GM12878 (cell line): ENCODE data around the gene LIPA. TPM values are rescaled to one million over a fixed set of nuclear protein-coding genes. Genes with fewer than 3 reads are reported as not detected.

Source experiments
- DPF2 ChIP-seq: fragments of 450-650 bp; IDR thresholded peaks from 2 replicates; pipeline ENCODE4 v1.6.1; 2017; ENCODE audit warnings: mild to moderate bottlenecking
- IKZF1 ChIP-seq: fragments of 450-650 bp; conservative IDR thresholded peaks from 2 replicates; pipeline ENCODE4 v1.6.1; 2017; ENCODE audit warnings: antibody characterized with exemption, mild to moderate bottlenecking
- JUND ChIP-seq: IDR thresholded peaks from 2 replicates; pipeline ENCODE4 v1.6.1; 2012; ENCODE audit warnings: low read depth, mild to moderate bottlenecking, low read length, improper control_type of control experiment, moderate library complexity
- KDM1A ChIP-seq: fragments of 200-600 bp; sonication (generic); IDR thresholded peaks from 2 replicates; pipeline ENCODE4 v1.6.1; 2016; ENCODE audit warnings: borderline replicate concordance
- MTA3 ChIP-seq: IDR thresholded peaks from 2 replicates; pipeline ENCODE4 v1.6.1; 2012; ENCODE audit warnings: low read length, inconsistent platforms, borderline replicate concordance
- NR2C1 ChIP-seq: fragments of 450-650 bp; IDR thresholded peaks from 2 replicates; pipeline ENCODE4 v1.6.1; 2017; ENCODE audit warnings: antibody characterized with exemption, mild to moderate bottlenecking, moderate library complexity
- NR2C2 ChIP-seq: IDR thresholded peaks from 2 replicates; pipeline ENCODE4 v1.6.1; 2011; ENCODE audit warnings: borderline replicate concordance, low read depth; ENCODE audit not compliant: control insufficient read depth, insufficient read length
- POLR2AphosphoS2 ChIP-seq: IDR thresholded peaks from 2 replicates; pipeline ENCODE4 v1.6.1; 2011; ENCODE audit warnings: low read depth, mild to moderate bottlenecking, low read length, improper control_type of control experiment, moderate library complexity
- RAD21 ChIP-seq: IDR thresholded peaks from 2 replicates; pipeline ENCODE4 v1.6.1; 2011; ENCODE audit warnings: mild to moderate bottlenecking, low read depth, low read length, moderate library complexity; ENCODE audit not compliant: insufficient read depth
- SMARCA5 ChIP-seq: fragments of 450-650 bp; IDR thresholded peaks from 2 replicates; pipeline ENCODE4 v1.6.1; 2017; ENCODE audit warnings: mild to moderate bottlenecking
- SREBF1 ChIP-seq: IDR thresholded peaks from 2 replicates; pipeline ENCODE4 v1.6.1; 2012; ENCODE audit warnings: mild to moderate bottlenecking, low read length
- SRF ChIP-seq, 2 experiments: IDR thresholded peaks; 2 replicates each; pipeline ENCODE4 v1.6.1; 2011; ENCODE audit warnings: low read depth in 2 of 2, low read length in 2 of 2, mild to moderate bottlenecking in 1 of 2, moderate library complexity in 1 of 2
- STAT1 ChIP-seq: fragments of 450-650 bp; conservative IDR thresholded peaks from 2 replicates; pipeline ENCODE4 v1.6.1; 2014; ENCODE audit warnings: antibody characterized with exemption, mild to moderate bottlenecking
- STAT3 ChIP-seq: IDR thresholded peaks from 2 replicates; pipeline ENCODE4 v1.6.1; 2011; ENCODE audit warnings: low read depth, low read length, improper control_type of control experiment
- TAF1 ChIP-seq: IDR thresholded peaks from 2 replicates; pipeline ENCODE4 v1.6.1; 2011; ENCODE audit warnings: mild to moderate bottlenecking, low read depth, low read length, borderline replicate concordance
- TBL1XR1 ChIP-seq: IDR thresholded peaks from 2 replicates; pipeline ENCODE4 v1.6.1; 2012; ENCODE audit warnings: low read depth, low read length, improper control_type of control experiment
- TCF3 ChIP-seq: IDR thresholded peaks from 2 replicates; pipeline ENCODE4 v1.6.1; 2012; ENCODE audit warnings: low read depth, mild to moderate bottlenecking, low read length, borderline replicate concordance; ENCODE audit not compliant: insufficient read depth
- YY1 ChIP-seq: IDR thresholded peaks from 2 replicates; pipeline ENCODE4 v1.6.1; 2011; ENCODE audit warnings: low read depth, mild to moderate bottlenecking, low read length
- polyA plus RNA-seq, 11 experiments: library from polyadenylated mRNA; depleted of rRNA in 4 of 11; unstranded in 6 of 11; stranded (reverse) in 5 of 11; fragments of >200 nt; fragmentation: Nextera tagmentation in 4 of 11; fragmentation: Illumina TruSeq in 1 of 11; extraction: Ambion mirVana in 4 of 11; extraction: Trizol in 1 of 11; gene quantifications; 1 replicate in 1 of 11; 2 replicates in 10 of 11; pipeline versions ENCODE4 v1.2.1 to v1.2.3, GENCODE V29; 2011 to 2016; ENCODE audit warnings: inconsistent platforms in 2 of 11, missing spikeins in 2 of 11, low read depth in 1 of 11
- total RNA-seq, 4 experiments: library from RNA; depleted of rRNA in 3 of 4; stranded (reverse); fragments of >200 nt in 3 of 4; fragmentation: Illumina TruSeq in 1 of 4; extraction: Trizol in 1 of 4; gene quantifications; 2 replicates each; pipeline versions ENCODE4 v1.2.1 to v1.2.3, GENCODE V29; 2013 to 2021
- TF ChIP-seq, protein P1 (sequence below): fragments of 450-650 bp; IDR thresholded peaks from 2 replicates; pipeline ENCODE4 v1.6.1; 2017; ENCODE audit warnings: antibody characterized with exemption, mild to moderate bottlenecking, moderate library complexity
- TF ChIP-seq, protein P2 (sequence below): fragments of 450-650 bp; IDR thresholded peaks from 2 replicates; pipeline ENCODE4 v1.6.1; 2016; ENCODE audit warnings: mild to moderate bottlenecking, moderate library complexity, borderline replicate concordance
- TF ChIP-seq, protein P3 (sequence below): fragments of 150-350 bp; IDR thresholded peaks from 2 replicates; pipeline ENCODE4 v1.6.1; 2016; ENCODE audit warnings: low read depth, low read length

Gene LIPA
- total and polyA plus RNA-seq, 10 of the 15 experiments (the other 5 are each of a cell fraction or from before 2014, with no cell fraction given): 31.1 to 50.3 (median 39.5) TPM

DNA sequence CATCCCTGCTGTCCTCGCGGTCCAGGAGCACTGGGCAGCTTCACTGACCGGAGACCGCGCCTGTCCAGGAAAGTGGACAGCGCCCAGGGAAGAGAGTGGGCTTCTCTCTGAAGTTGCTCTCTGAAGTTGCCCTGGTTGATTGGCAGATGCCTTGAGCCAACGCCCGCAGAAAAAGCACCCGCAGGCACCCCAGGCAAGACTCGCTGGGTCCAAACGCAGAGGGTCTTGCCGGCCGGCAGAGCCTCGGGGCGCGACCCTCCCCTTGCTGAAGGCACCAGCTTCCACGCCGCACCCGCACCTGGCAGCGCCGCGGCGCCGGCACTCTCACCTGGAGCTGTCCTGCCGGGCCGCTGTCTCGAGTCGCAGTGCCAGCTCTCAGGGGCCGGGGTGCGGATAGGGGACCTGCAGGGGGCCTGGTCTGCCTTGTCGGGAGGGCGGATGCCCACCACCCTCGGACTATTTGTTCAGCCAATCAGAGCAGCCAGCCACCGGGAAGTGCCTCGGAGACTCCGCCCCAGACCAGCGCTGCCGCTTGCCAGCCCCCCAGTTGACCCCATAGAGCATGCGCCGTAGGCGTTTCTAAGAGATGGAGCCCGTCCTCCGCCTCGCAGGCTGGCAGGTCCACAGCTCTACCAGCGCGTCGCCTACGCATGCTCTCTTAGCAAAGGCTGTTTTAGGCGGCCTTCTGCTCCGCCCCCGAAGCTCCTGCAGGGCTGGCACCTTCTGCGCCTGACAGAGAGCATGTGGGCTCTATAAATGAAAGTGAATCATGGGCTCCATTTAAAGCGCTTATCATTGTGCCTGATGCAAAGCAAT lies at the start of gene LIPA (continued):
- TF ChIP-seq STAT3: no peak
- no peak for TF ChIP-seq NR2C1
- peak; percentile 42 for TF ChIP-seq DPF2
- 0 out of 2 replicates have a peak, but pooled peaks have one; percentile 53 for TF ChIP-seq TCF3
- no peak for TF ChIP-seq SREBF1
- TF ChIP-seq SMARCA5: no peak; the same call in 1 of the 2 replicates
- TF ChIP-seq, protein P1, sequence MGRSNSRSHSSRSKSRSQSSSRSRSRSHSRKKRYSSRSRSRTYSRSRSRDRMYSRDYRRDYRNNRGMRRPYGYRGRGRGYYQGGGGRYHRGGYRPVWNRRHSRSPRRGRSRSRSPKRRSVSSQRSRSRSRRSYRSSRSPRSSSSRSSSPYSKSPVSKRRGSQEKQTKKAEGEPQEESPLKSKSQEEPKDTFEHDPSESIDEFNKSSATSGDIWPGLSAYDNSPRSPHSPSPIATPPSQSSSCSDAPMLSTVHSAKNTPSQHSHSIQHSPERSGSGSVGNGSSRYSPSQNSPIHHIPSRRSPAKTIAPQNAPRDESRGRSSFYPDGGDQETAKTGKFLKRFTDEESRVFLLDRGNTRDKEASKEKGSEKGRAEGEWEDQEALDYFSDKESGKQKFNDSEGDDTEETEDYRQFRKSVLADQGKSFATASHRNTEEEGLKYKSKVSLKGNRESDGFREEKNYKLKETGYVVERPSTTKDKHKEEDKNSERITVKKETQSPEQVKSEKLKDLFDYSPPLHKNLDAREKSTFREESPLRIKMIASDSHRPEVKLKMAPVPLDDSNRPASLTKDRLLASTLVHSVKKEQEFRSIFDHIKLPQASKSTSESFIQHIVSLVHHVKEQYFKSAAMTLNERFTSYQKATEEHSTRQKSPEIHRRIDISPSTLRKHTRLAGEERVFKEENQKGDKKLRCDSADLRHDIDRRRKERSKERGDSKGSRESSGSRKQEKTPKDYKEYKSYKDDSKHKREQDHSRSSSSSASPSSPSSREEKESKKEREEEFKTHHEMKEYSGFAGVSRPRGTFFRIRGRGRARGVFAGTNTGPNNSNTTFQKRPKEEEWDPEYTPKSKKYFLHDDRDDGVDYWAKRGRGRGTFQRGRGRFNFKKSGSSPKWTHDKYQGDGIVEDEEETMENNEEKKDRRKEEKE: no peak
- TF ChIP-seq SRF (IDR thresholded peaks at IDR 0.05; ENCODE audit: low read depth in 2 of 2, low read length in 2 of 2): no peak
- TF ChIP-seq TAF1: 0 out of 2 replicates have a peak, but pooled peaks have one; percentile 12
- TF ChIP-seq YY1: no peak
- TF ChIP-seq, protein P2, sequence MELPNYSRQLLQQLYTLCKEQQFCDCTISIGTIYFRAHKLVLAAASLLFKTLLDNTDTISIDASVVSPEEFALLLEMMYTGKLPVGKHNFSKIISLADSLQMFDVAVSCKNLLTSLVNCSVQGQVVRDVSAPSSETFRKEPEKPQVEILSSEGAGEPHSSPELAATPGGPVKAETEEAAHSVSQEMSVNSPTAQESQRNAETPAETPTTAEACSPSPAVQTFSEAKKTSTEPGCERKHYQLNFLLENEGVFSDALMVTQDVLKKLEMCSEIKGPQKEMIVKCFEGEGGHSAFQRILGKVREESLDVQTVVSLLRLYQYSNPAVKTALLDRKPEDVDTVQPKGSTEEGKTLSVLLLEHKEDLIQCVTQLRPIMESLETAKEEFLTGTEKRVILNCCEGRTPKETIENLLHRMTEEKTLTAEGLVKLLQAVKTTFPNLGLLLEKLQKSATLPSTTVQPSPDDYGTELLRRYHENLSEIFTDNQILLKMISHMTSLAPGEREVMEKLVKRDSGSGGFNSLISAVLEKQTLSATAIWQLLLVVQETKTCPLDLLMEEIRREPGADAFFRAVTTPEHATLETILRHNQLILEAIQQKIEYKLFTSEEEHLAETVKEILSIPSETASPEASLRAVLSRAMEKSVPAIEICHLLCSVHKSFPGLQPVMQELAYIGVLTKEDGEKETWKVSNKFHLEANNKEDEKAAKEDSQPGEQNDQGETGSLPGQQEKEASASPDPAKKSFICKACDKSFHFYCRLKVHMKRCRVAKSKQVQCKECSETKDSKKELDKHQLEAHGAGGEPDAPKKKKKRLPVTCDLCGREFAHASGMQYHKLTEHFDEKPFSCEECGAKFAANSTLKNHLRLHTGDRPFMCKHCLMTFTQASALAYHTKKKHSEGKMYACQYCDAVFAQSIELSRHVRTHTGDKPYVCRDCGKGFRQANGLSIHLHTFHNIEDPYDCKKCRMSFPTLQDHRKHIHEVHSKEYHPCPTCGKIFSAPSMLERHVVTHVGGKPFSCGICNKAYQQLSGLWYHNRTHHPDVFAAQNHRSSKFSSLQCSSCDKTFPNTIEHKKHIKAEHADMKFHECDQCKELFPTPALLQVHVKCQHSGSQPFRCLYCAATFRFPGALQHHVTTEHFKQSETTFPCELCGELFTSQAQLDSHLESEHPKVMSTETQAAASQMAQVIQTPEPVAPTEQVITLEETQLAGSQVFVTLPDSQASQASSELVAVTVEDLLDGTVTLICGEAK: no peak
- TF ChIP-seq JUND: no peak
- TF ChIP-seq IKZF1: peak; percentile 26; the same call in 1 of the 2 replicates
- TF ChIP-seq MTA3: no peak
- TF ChIP-seq RAD21: no peak
- TF ChIP-seq TBL1XR1: no peak
- TF ChIP-seq, protein P3, sequence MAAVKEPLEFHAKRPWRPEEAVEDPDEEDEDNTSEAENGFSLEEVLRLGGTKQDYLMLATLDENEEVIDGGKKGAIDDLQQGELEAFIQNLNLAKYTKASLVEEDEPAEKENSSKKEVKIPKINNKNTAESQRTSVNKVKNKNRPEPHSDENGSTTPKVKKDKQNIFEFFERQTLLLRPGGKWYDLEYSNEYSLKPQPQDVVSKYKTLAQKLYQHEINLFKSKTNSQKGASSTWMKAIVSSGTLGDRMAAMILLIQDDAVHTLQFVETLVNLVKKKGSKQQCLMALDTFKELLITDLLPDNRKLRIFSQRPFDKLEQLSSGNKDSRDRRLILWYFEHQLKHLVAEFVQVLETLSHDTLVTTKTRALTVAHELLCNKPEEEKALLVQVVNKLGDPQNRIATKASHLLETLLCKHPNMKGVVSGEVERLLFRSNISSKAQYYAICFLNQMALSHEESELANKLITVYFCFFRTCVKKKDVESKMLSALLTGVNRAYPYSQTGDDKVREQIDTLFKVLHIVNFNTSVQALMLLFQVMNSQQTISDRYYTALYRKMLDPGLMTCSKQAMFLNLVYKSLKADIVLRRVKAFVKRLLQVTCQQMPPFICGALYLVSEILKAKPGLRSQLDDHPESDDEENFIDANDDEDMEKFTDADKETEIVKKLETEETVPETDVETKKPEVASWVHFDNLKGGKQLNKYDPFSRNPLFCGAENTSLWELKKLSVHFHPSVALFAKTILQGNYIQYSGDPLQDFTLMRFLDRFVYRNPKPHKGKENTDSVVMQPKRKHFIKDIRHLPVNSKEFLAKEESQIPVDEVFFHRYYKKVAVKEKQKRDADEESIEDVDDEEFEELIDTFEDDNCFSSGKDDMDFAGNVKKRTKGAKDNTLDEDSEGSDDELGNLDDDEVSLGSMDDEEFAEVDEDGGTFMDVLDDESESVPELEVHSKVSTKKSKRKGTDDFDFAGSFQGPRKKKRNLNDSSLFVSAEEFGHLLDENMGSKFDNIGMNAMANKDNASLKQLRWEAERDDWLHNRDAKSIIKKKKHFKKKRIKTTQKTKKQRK: no peak
- peak; percentile 65 for TF ChIP-seq STAT1
- no peak for TF ChIP-seq KDM1A
- TF ChIP-seq POLR2AphosphoS2: no peak
- TF ChIP-seq NR2C2: no peak
